ENCODE results near the gene ZNF70.

- TF ChIP-seq CTCF (IDR thresholded peaks at IDR 0.05; ENCODE audit: low read length) (no peak), EZH2 (optimal IDR thresholded peaks at IDR 0.05; ENCODE audit: low read depth, low read length) (no peak), EZH2phosphoT487 (IDR thresholded peaks at IDR 0.05; ENCODE audit: low read length) (no peak)
Observed at GRCh38 chr22:23751441-23751996, 607 bp upstream of the ZNF70 start.
